Astrocyte of the spinal cord (primary cell): Measurements from ENCODE around the gene MEP1A.
"Not testable (repeated sequence)": the region's sequence is repeated elsewhere in the genome, so short reads cannot be mapped to it uniquely, and the experiment has no call there.

ENCODE experiments used
- DNase-seq: peaks from one replicate; pipeline ENCODE4 v3.0.0; 2011; ENCODE audit warnings: low read depth, low spot score
- H3K4me3 ChIP-seq: 2 replicates; pipeline ENCODE4 v1.5.1; 2011; ENCODE audit warnings: low read depth, mild to moderate bottlenecking, low read length, moderate library complexity
- CTCF ChIP-seq: IDR thresholded peaks from 2 replicates; pipeline ENCODE4 v1.5.1; 2012; ENCODE audit warnings: low read depth, mild to moderate bottlenecking, low read length, inconsistent platforms
- in situ Hi-C: cut with HindIII; loops from 2 replicates; pipeline ENCODE4 v1.10.0; 2017; ENCODE audit warnings: low sequenced_read_pairs

MEP1A gene

GRCh38 chr6:46850792-46851191, 57.6 kb downstream of the MEP1A start:
- peak; percentile 37 for DNase-seq
- no peak overlapping the region for H3K4me3 ChIP-seq
- TF ChIP-seq CTCF: no peak
- in situ Hi-C loops: no loop called here

GRCh38 chr6:46851576-46851975, 58.4 kb downstream of the MEP1A start:
- in situ Hi-C loops, H3K4me3 ChIP-seq, DNase-seq: not testable (repeated sequence)

GRCh38 chr6:46855966-46856365, 62.8 kb downstream of the MEP1A start:
- peak; percentile 7 for DNase-seq
- in situ Hi-C loops: not testable (repeated sequence)
- peak; percentile 74 for TF ChIP-seq CTCF

GRCh38 chr6:46862381-46862780, 69.2 kb downstream of the MEP1A start:
- TF ChIP-seq CTCF: peak; percentile 17
- no peak overlapping the region for H3K4me3 ChIP-seq
- in situ Hi-C loops: no loop called here
- no peak for DNase-seq

More at GRCh38 chr6:46855966-46856365, 62.8 kb downstream of the MEP1A start:
- not testable (repeated sequence) for H3K4me3 ChIP-seq

GRCh38 chr6:46863791-46864190, 70.6 kb downstream of the MEP1A start:
- no peak overlapping the region for H3K4me3 ChIP-seq
- in situ Hi-C loops: no loop called here
- TF ChIP-seq CTCF: no peak
- no peak for DNase-seq

- no peak overlapping the region for H3K4me3 ChIP-seq
- no peak for TF ChIP-seq CTCF
- no peak for DNase-seq
- in situ Hi-C loops: no loop called here
Observed at GRCh38 chr6:46865221-46865620, 72.0 kb downstream of the MEP1A start.

- TF ChIP-seq CTCF: no peak
- DNase-seq: no peak
- in situ Hi-C loops: no loop called here
- H3K4me3 ChIP-seq: no peak overlapping the region
Observed at GRCh38 chr6:46867411-46867810, 74.2 kb downstream of the MEP1A start.
